Adrenal gland (tissue), 12 donors: ENCODE data around the gene ZC2HC1B. TPM values are rescaled to one million over a fixed set of nuclear protein-coding genes. Genes with fewer than 3 reads are reported as not detected.
"Not testable (repeated sequence)": the region's sequence is repeated elsewhere in the genome, so short reads cannot be mapped to it uniquely, and the experiment has no call there.

ENCODE experiments used
- DNase-seq, 7 donors: peaks; one replicate each; pipeline ENCODE4 v3.0.0-alpha.2; 2019 to 2020
- H3K27ac ChIP-seq, 5 donors: fragments of 200-600 bp; sonication (generic) in 4 of 5; 1 replicate in 3 of 5; 2 replicates in 2 of 5; pipeline versions ENCODE4 v1.5.1 to v1.8.0; 2016 to 2020; ENCODE audit warnings: mild to moderate bottlenecking in 1 of 5
- H3K27me3 ChIP-seq: fragments of 200-600 bp; 2 replicates; pipeline ENCODE4 v1.8.0; 2021
- H3K36me3 ChIP-seq, 2 donors: fragments of 200-600 bp; replicated peaks in 1 of 2; 1 replicate in 1 of 2; 2 replicates in 1 of 2; pipeline versions ENCODE4 v1.5.1 to v1.8.0; 2018 to 2022
- H3K4me1 ChIP-seq, 2 donors: fragments of 200-600 bp; replicated peaks in 1 of 2; 1 replicate in 1 of 2; 2 replicates in 1 of 2; pipeline versions ENCODE4 v1.5.1 to v1.8.0; 2018 to 2021
- H3K4me3 ChIP-seq, 4 donors: fragments of 200-600 bp; sonication (generic) in 3 of 4; one replicate each; pipeline ENCODE4 v1.5.1; 2016 to 2018
- H3K9me3 ChIP-seq, 3 donors: fragments of 200-600 bp; sonication (generic) in 1 of 3; replicated peaks in 1 of 3; 1 replicate in 2 of 3; 2 replicates in 1 of 3; pipeline versions ENCODE4 v1.5.1 to v1.8.0; 2016 to 2021
- CTCF ChIP-seq, 6 experiments: fragments of 450-650 bp in 4 of 6; fragments of 200-600 bp in 2 of 6; sonication (generic) in 1 of 6; IDR thresholded peaks; 1 replicate in 5 of 6; 2 replicates in 1 of 6; pipeline versions ENCODE4 v1.5.1 to v1.8.0; 2016 to 2021; ENCODE audit warnings: antibody characterized with exemption in 6 of 6, mild to moderate bottlenecking in 2 of 6, moderate library complexity in 1 of 6
- POLR2A ChIP-seq, 2 donors: fragments of 450-650 bp; IDR thresholded peaks; one replicate each; pipeline ENCODE4 v1.6.1; 2017; ENCODE audit warnings: antibody characterized with exemption in 2 of 2, mild to moderate bottlenecking in 2 of 2, moderate library complexity in 1 of 2
- WGBS, 4 donors: extraction: QIAGEN DNeasy Blood & Tissue Kit in 2 of 4; methylation state at CpG; one replicate each; pipeline versions ENCODE4 v1.1.5 to v1.1.7; 2013 to 2017; 5-methylcytosine and 5-hydroxymethylcytosine counted together
- intact Hi-C, 2 donors: fragments of 100-400 bp; cut with DNase I; formaldehyde crosslinking; loops; one replicate each; pipeline versions ENCODE4 v1.14.1 to v1.15.0; 2022 to 2023
- polyA plus RNA-seq, 3 donors: library from polyadenylated mRNA; stranded (reverse); fragments of 200-250 nt in 2 of 3; fragments of 350-450 nt in 1 of 3; fragmentation: Illumina TruSeq in 1 of 3; extraction: RNeasy Lipid Tissue Mini Kit (QIAGEN cat#74804) in 1 of 3; gene quantifications; one replicate each; pipeline ENCODE4 v1.2.3, GENCODE V29; 2013 to 2014
- total RNA-seq, 9 donors: library from RNA; depleted of rRNA in 4 of 9; stranded (reverse); fragments of >200 nt in 4 of 9; fragments of 120-200 nt in 1 of 9; fragmentation: NEBNext Ultra II Directional in 1 of 9; extraction: Animal tissue kit (Norgen Biotek cat#: 25700) in 1 of 9; gene quantifications; one replicate each; pipeline versions ENCODE4 v1.1.0 to v1.2.4, GENCODE V29; 2013 to 2023
- donor health status: healthy with polysubstance abuse.
- donor health status: Bipolar disorder and iron deficiency.
- donor health status: DM: yes; HTN: yes; CAD: no.
- donor health status: DM: no; HTN: no; CAD: no.
- donor health status: DM: no; HTN: no; CAD: no.
- donor health status: DM: yes; HTN: yes; CAD: no.

Gene ZC2HC1B
- total and polyA plus RNA-seq, 12 donors: 0.32 to 1.0 TPM; not detected in 10

GRCh38 chr6:143843677-143843999, 20.6 kb upstream of the ZC2HC1B start:
- 1 to 2% (median 1%) methylated on average over 8 to 9 of the region's 9 CpGs for WGBS, 4 donors
- Histone ChIP-seq H3K9me3 (no peaks in the 10 kb centered on the region), H3K36me3 (peaks cover 0 to 34% of the 10 kb centered on the region in 2 donors), H3K27ac (peak overlapping the region; percentile 71 to 93 (median 88)), H3K4me1 (peaks cover 12 to 23% of the 10 kb centered on the region in 2 donors), H3K27me3 (no peaks in the 10 kb centered on the region), H3K4me3 (peak overlapping the region; percentile 51 to 83 (median 61))
- no peak for DNase-seq
- TF ChIP-seq POLR2A (IDR thresholded peaks at IDR 0.05) (no peak), CTCF (IDR thresholded peaks at IDR 0.05) (no peak)
- intact Hi-C loops: loop anchor here in 1 of 2 donors (10.0 kb wide), 1 partner anchor 269 kb away; no protein-coding TSS in a partner anchor

GRCh38 chr6:143844006-143844405, 20.3 kb upstream of the ZC2HC1B start:
- H3K27ac ChIP-seq: peak overlapping the region in 3 of 5 donors; percentile 75 to 93 (median 90)
- WGBS, 4 donors: 4 to 9% (median 7%) methylated on average over 4 of the region's 4 CpGs
- H3K27me3 ChIP-seq: no peaks in the 10 kb centered on the region
- TF ChIP-seq POLR2A (IDR thresholded peaks at IDR 0.05) (no peak), CTCF (IDR thresholded peaks at IDR 0.05) (no peak)
- peaks cover 12 to 23% of the 10 kb centered on the region in 2 donors for H3K4me1 ChIP-seq
- intact Hi-C loops: loop anchor here in 1 of 2 donors (10.0 kb wide), 1 partner anchor 269 kb away; no protein-coding TSS in a partner anchor
- H3K4me3 ChIP-seq: peak overlapping the region in 2 of 4 donors; percentile 51 to 64
- no peaks in the 10 kb centered on the region for H3K9me3 ChIP-seq
- H3K36me3 ChIP-seq: peaks cover 0 to 38% of the 10 kb centered on the region in 2 donors
- DNase-seq: no peak

GRCh38 chr6:143845033-143845432, 19.2 kb upstream of the ZC2HC1B start:
- no peak for DNase-seq
- TF ChIP-seq CTCF (IDR thresholded peaks at IDR 0.05) (no peak), POLR2A (IDR thresholded peaks at IDR 0.05) (no peak)
- peaks cover 0 to 48% of the 10 kb centered on the region in 2 donors for H3K36me3 ChIP-seq

GRCh38 chr6:143851706-143852105, 12.6 kb upstream of the ZC2HC1B start:
- intact Hi-C loops, H3K4me3 ChIP-seq, DNase-seq, H3K4me1 ChIP-seq, H3K27me3 ChIP-seq, H3K9me3 ChIP-seq, H3K27ac ChIP-seq: not testable (repeated sequence)
- peaks cover 0 to 59% of the 10 kb centered on the region in 2 donors for H3K36me3 ChIP-seq
- WGBS, 4 donors: 96 to 97% (median 97%) methylated on average over 2 to 3 of the region's 3 CpGs

More at GRCh38 chr6:143845033-143845432, 19.2 kb upstream of the ZC2HC1B start:
- 84 to 89% (median 87%) methylated on average over 5 of the region's 5 CpGs for WGBS, 4 donors
- Histone ChIP-seq H3K9me3 (no peaks in the 10 kb centered on the region), H3K4me1 (peaks cover 12 to 23% of the 10 kb centered on the region in 2 donors), H3K27ac (no peak overlapping the region), H3K27me3 (no peaks in the 10 kb centered on the region), H3K4me3 (no peak overlapping the region)
- intact Hi-C loops: loop anchor here in 1 of 2 donors (10.0 kb wide), 1 partner anchor 270 kb away; no protein-coding TSS in a partner anchor

GRCh38 chr6:143855057-143855456, 9.2 kb upstream of the ZC2HC1B start:
- H3K36me3 ChIP-seq: peaks cover 0 to 64% of the 10 kb centered on the region in 2 donors
- intact Hi-C loops: not testable (repeated sequence)

GRCh38 chr6:143856762-143857161, 7.5 kb upstream of the ZC2HC1B start:
- H3K4me1 ChIP-seq, H3K27me3 ChIP-seq, DNase-seq, H3K4me3 ChIP-seq, intact Hi-C loops, H3K27ac ChIP-seq, H3K9me3 ChIP-seq: not testable (repeated sequence)
- H3K36me3 ChIP-seq: peaks cover 0 to 66% of the 10 kb centered on the region in 2 donors
- 95 to 98% (median 96%) methylated on average over 5 to 6 of the region's 6 CpGs for WGBS, 4 donors

More at GRCh38 chr6:143855057-143855456, 9.2 kb upstream of the ZC2HC1B start:
- H3K27ac ChIP-seq, H3K27me3 ChIP-seq, H3K4me3 ChIP-seq, H3K4me1 ChIP-seq, DNase-seq, H3K9me3 ChIP-seq: not testable (repeated sequence)
- 96 to 100% (median 99%) methylated on average over 1 of the region's 1 CpG for WGBS, 4 donors
